HG03432 (cell line): Measurements from ENCODE around the gene APOH.

Experiments used
- ATAC-seq: cut with Tn5 transposase; IDR thresholded peaks from one replicate; pipeline ENCODE4 v1.9.1; 2021; ENCODE audit warnings: mild to moderate bottlenecking, moderate library complexity; ENCODE audit not compliant: unreplicated experiment

The APOH gene

GRCh38 chr17:66198242-66198641, 31.0 kb downstream of the APOH start:
- ATAC-seq, result no peak

GRCh38 chr17:66192378-66192687, 36.9 kb downstream of the APOH start:
- no peak for ATAC-seq

GRCh38 chr17:66191593-66192377, 37.4 kb downstream of the APOH start, which contains the start of gene CEP112:
TSS of gene CEP112 (minus strand) at chr17:66192133.
- ATAC-seq, result peak; percentile 80

GRCh38 chr17:66190738-66191592, 38.2 kb downstream of the APOH start:
- no peak for ATAC-seq

- no peak for ATAC-seq
Measured at GRCh38 chr17:66187718-66188117, 41.5 kb downstream of the APOH start.

- ATAC-seq, result no peak
Measured at GRCh38 chr17:66185862-66186261, 43.4 kb downstream of the APOH start.

- ATAC-seq, result no peak
Measured at GRCh38 chr17:66184392-66184791, 44.8 kb downstream of the APOH start.

- no peak for ATAC-seq
Measured at GRCh38 chr17:66183529-66183928, 45.7 kb downstream of the APOH start.

- ATAC-seq, result no peak
Measured at GRCh38 chr17:66178642-66179041, 50.6 kb downstream of the APOH start.

- ATAC-seq, result no peak
Measured at GRCh38 chr17:66177048-66177447, 52.2 kb downstream of the APOH start.

- no peak for ATAC-seq
Measured at GRCh38 chr17:66175892-66176291, 53.3 kb downstream of the APOH start.

GRCh38 chr17:66172691-66173223, 56.5 kb downstream of the APOH start:
- no peak for ATAC-seq

GRCh38 chr17:66172144-66172543, 57.1 kb downstream of the APOH start:
- ATAC-seq, result no peak

GRCh38 chr17:66171692-66172091, 57.5 kb downstream of the APOH start:
- ATAC-seq, result no peak

GRCh38 chr17:66171172-66171571, 58.0 kb downstream of the APOH start:
- no peak for ATAC-seq

- ATAC-seq, result no peak
Measured at GRCh38 chr17:66169839-66170238, 59.4 kb downstream of the APOH start.

- ATAC-seq, result no peak
Measured at GRCh38 chr17:66167189-66167815, 61.9 kb downstream of the APOH start.

- ATAC-seq, result no peak
Measured at GRCh38 chr17:66165537-66166123, 63.6 kb downstream of the APOH start.
